Left kidney (tissue), 8 donors: ENCODE results near the gene GLT8D1. TPM values are rescaled to one million over a fixed set of nuclear protein-coding genes. Genes with fewer than 3 reads are reported as not detected.
"Not testable (repeated sequence)": the region's sequence is repeated elsewhere in the genome, so short reads cannot be mapped to it uniquely, and the experiment has no call there.

Experiments used
- DNase-seq: peaks from one replicate; pipeline ENCODE4 v3.0.0-alpha.2; 2013
- long read RNA-seq, 8 donors: transcript quantifications; one replicate each; lab custom pipeline, GENCODE V29; 2026
- polyA plus RNA-seq: library from polyadenylated mRNA; unstranded; fragments of 120-200 nt; gene quantifications from one replicate; pipeline ENCODE4 v1.2.1, GENCODE V29; 2013; ENCODE audit not compliant: insufficient read length

GLT8D1 gene, protein sequence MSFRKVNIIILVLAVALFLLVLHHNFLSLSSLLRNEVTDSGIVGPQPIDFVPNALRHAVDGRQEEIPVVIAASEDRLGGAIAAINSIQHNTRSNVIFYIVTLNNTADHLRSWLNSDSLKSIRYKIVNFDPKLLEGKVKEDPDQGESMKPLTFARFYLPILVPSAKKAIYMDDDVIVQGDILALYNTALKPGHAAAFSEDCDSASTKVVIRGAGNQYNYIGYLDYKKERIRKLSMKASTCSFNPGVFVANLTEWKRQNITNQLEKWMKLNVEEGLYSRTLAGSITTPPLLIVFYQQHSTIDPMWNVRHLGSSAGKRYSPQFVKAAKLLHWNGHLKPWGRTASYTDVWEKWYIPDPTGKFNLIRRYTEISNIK
- 139 TPM for polyA plus RNA-seq
- long read RNA-seq, donor 1, partial matches to known transcripts = 5 of 17 reads
- long read RNA-seq, donor 1, other reads (novel, unspliced or antisense) = 6 of 17 reads
- long read RNA-seq, donor 2, transcript GLT8D1-201 (10 exons, 1,849 nt) = major isoform, 9 of 12 reads
- long read RNA-seq, donor 2, partial matches to known transcripts = 0 of 12 reads
- long read RNA-seq, donor 2, other reads (novel, unspliced or antisense) = 0 of 12 reads
- long read RNA-seq, donor 3, partial matches to known transcripts = 0 of 3 reads
- long read RNA-seq, donor 3, other reads (novel, unspliced or antisense) = 0 of 3 reads
- long read RNA-seq, donor 4, partial matches to known transcripts = 0 of 2 reads
- long read RNA-seq, donor 4, other reads (novel, unspliced or antisense) = 0 of 2 reads
- long read RNA-seq, donor 5, transcript GLT8D1-201 (10 exons, 1,849 nt) = major isoform, 28 of 42 reads
- long read RNA-seq, donor 5, partial matches to known transcripts = 6 of 42 reads
- long read RNA-seq, donor 5, other reads (novel, unspliced or antisense) = 6 of 42 reads
- long read RNA-seq, donor 6, transcript GLT8D1-201 (10 exons, 1,849 nt) = major isoform, 13 of 35 reads
- long read RNA-seq, donor 6, partial matches to known transcripts = 6 of 35 reads
- long read RNA-seq, donor 6, other reads (novel, unspliced or antisense) = 9 of 35 reads
- long read RNA-seq, donor 7, transcript GLT8D1-201 (10 exons, 1,849 nt) = major isoform, 17 of 40 reads
- long read RNA-seq, donor 7, partial matches to known transcripts = 19 of 40 reads
- long read RNA-seq, donor 7, other reads (novel, unspliced or antisense) = 0 of 40 reads
- long read RNA-seq, donor 8, transcript GLT8D1-201 (10 exons, 1,849 nt) = major isoform, 5 of 225 reads
- long read RNA-seq, donor 8, partial matches to known transcripts = 72 of 225 reads
- long read RNA-seq, donor 8, other reads (novel, unspliced or antisense) = 147 of 225 reads

DNA sequence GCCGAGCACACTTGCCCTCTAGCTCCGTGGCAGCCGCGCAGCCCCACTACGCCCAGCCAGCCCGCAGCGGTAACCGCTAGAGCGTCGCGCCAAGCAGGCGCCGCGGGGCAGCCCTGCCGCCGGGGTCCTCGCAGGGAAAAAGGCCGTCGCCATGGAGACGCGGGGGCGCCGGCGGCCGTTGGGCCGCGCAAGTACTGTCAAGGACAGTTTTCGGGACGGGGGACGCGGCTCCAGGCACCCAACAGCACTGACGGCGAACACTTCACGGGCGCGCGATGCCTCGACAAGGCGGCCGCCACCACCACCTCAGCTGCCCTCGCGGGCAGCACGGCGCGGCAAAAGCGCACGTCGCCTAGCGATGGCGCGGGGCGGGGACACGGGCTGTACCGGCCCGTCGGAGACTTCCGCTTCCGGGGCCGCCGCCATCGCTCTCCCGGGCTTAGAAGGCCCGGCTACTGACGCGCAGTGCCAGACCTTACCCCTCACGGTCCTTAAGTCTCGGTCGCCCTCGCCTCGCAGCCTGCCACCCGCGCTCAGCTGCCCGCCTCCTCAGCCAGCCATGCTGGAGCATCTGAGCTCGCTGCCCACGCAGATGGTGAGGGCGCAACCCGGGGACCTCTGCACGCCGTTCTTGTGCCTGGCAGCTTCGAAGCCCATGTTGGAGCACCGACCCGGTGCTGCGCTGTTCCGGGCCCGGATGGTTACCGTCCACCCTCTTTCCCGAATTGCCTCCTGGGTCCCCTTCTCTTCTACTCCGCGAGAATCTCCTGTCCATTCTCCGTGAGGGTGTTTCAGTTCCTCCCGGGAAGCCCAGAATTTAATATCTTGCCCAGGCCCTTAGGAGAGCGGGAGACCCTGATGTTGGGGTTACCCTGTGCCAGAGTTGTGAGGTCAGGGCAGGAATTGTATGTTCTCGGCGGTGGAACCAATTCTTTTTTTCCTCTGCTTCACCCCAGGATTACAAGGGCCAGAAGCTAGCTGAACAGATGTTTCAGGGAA is at the start of gene GLT8D1, which contains the start of gene SPCS1:
Gene GLT8D1, minus strand, starts transcription at position 104 of the 999 bp plus-strand sequence. CDS start 5,331 bp downstream, outside the sequence.
Gene SPCS1, plus strand, starts transcription at position 419 of the 999 bp plus-strand sequence. Its CDS starts 141 bp downstream, at position 560.
- DNase-seq = peak; percentile 87

- DNase-seq = no peak
These were observed 48.8 kb upstream of the GLT8D1 start for GRCh38 chr3:52754373-52754772.

DNA sequence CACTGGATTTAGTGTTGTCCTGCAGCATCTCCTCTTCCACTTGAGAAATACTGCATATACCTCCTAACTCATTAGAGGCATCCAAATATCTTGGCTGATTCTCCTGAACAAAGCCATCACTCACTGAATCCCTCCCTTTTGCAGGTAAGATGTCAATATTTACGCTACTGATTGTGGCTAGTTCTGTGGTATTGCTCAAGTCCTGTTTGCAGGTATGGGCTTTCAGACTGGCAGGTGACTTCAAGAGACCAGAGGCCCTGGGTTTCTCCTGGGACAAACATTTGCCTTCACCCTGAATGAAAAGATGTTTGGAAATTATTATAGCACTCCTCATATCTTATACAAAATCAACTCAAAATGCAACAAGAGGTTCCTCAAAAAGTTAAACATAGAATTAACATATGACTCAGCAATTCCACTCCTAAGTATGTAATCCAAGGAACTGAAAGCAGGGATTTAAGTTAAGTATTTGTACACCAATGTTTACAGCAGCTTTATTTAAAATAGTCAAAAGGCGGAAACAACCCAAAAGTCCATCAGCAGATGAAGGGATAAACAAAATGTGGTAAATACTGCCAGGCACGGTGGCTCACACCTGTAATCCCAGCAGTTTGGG is 46.6 kb upstream of the GLT8D1 start:
- no peak for DNase-seq

- DNase-seq = no peak
These were observed 38.1 kb upstream of the GLT8D1 start for GRCh38 chr3:52743721-52744120.

DNA sequence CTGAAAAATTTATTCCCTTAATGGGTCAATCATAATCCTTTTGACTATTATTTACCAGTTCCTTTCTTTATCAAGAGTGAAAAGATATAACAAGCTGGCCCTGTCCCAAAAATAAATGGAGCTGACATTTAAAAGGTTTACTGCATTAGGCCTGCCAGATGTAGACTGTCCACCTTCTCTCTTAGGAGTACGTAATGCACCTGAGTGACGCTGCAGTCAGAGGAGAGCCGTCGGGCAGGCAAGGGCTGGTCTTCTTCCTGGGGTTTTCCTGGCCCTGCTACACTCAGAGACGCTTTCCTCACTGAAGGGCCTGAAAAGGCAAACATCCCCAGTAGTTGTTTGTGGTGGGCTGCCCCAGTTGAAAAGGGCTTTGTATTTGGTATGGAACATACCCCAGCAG is 37.6 kb upstream of the GLT8D1 start:
- DNase-seq = no peak

DNA sequence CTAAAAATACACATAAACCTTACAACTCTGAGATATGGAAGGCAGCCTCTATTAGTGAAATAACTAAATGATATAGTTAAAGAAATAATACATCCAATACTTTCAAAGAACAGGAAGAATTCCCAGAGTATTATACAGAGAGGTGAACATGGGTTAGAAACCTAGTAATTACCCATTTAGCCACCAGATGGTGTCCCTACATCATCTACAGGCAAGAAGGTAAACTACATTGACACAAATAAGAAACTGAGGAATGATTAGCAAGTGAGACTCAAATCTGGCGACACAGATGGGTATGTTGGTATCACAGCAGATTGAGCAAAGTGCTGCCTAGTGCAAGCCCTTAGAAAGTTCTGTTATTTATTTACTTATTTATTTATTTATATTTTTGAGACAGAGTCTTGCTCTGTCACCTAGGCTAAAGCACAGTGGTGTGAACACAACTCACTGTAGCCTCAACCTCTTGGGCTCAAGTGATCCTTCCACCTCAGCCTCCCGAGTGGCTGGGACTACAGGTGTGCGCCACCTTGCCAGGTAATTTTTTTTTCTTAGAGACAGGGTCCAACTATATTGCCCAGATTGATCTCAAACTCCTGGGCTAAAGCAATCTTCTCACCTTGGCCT is 36.9 kb upstream of the GLT8D1 start:
- DNase-seq = peak; percentile 11

DNA sequence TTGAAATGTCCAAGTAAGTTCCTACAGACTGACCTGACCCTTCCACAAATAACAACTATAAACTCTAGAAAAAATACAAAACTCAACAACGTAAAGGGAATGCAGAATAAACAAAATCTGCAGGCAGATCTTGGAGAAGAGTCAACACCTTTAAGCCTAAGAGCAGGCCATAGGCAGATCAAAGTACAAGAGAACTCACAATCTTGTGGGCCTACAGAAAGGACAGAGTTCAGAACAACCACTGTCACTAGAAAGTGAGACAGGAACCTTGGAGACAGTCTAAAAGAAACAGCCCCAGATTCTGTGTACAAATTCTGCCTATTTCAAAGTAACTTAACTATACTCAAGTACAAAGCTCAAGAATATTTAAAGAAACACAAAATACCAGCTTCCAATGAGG is 34.1 kb upstream of the GLT8D1 start:
- no peak for DNase-seq

GRCh38 chr3:52733256-52733891 is 27.8 kb upstream of the GLT8D1 start:
- no peak for DNase-seq

GRCh38 chr3:52731590-52731989 is 26.0 kb upstream of the GLT8D1 start:
- no peak for DNase-seq

GRCh38 chr3:52730681-52731080 is 25.1 kb upstream of the GLT8D1 start:
- DNase-seq = no peak

- not testable (repeated sequence) for DNase-seq
These were observed 23.2 kb upstream of the GLT8D1 start for GRCh38 chr3:52728753-52729152.

- DNase-seq = no peak
These were observed 18.9 kb upstream of the GLT8D1 start for GRCh38 chr3:52724511-52724910.

DNA sequence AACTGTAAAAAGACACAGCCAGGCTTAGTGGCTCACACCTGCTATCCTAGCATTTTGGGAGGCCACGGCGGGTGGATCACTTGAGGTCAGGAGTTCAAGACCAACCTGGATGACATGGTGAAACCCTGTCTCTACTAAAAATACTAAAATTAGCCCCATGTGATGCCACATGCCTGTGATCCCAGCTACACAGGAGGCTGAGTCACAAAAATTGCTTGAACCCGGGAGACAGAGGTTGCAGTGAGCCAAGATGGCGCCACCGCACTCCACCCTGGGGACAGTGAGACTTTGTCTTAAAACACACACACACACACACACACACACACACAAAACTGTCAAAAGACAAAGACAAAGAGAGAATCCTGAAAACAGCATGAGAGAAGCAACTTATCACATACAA is 18.3 kb upstream of the GLT8D1 start:
- DNase-seq = no peak

DNA sequence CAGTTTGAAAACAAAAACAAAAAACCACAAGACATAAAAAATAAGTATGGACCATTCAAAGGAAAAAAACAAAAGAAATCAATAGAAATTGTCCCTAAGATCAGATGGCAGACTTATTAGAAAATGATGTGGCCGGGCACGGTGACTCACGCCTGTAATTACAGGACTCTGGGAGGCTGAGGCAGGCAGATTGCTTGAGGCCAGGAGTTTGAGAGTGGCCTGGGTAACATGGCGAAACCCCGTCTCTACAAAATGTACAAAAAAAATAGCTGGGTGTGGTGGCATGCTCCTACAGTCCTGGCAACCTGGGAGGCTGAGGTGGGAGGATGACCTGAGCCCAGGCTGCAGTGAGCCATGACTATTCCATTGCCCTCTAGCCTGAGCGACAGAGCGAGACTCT is 16.9 kb upstream of the GLT8D1 start:
- DNase-seq = no peak

GRCh38 chr3:52721730-52722008 is 16.1 kb upstream of the GLT8D1 start:
- DNase-seq = no peak

- DNase-seq = no peak
These were observed 15.6 kb upstream of the GLT8D1 start for GRCh38 chr3:52721002-52721729.

GRCh38 chr3:52719618-52720017 is 14.0 kb upstream of the GLT8D1 start:
- DNase-seq = no peak

- no peak for DNase-seq
These were observed 10.2 kb upstream of the GLT8D1 start for GRCh38 chr3:52715714-52716305.
